Measurements from ENCODE around the gene TMEM9.

TMEM9 gene

GRCh38 chr1:201145132-201145531 is 9.1 kb downstream of the TMEM9 start:
- DNase-seq (ENCODE audit: low read depth): no peak

GRCh38 chr1:201144701-201145100 is 9.6 kb downstream of the TMEM9 start:
- DNase-seq (ENCODE audit: low read depth): no peak

- DNase-seq (ENCODE audit: low read depth): no peak
These were observed 10.3 kb downstream of the TMEM9 start for GRCh38 chr1:201143726-201144635.

- DNase-seq (ENCODE audit: low read depth): no peak
These were observed 11.2 kb downstream of the TMEM9 start for GRCh38 chr1:201142849-201143725.

- DNase-seq (ENCODE audit: low read depth): no peak
These were observed 12.0 kb downstream of the TMEM9 start for GRCh38 chr1:201142011-201142848.

GRCh38 chr1:201141418-201141817 is 12.9 kb downstream of the TMEM9 start:
- DNase-seq (ENCODE audit: low read depth): no peak

- DNase-seq (ENCODE audit: low read depth): no peak
These were observed 13.4 kb downstream of the TMEM9 start for GRCh38 chr1:201140941-201141260.

GRCh38 chr1:201140235-201140940 is 13.9 kb downstream of the TMEM9 start:
- no peak for DNase-seq (ENCODE audit: low read depth)

- DNase-seq (ENCODE audit: low read depth): no peak
These were observed 14.5 kb downstream of the TMEM9 start for GRCh38 chr1:201139756-201140155.

- DNase-seq (ENCODE audit: low read depth): no peak
These were observed 15.0 kb downstream of the TMEM9 start for GRCh38 chr1:201139306-201139705.

GRCh38 chr1:201138311-201138840 is 15.9 kb downstream of the TMEM9 start:
- no peak for DNase-seq (ENCODE audit: low read depth)

- DNase-seq (ENCODE audit: low read depth): no peak
These were observed 16.5 kb downstream of the TMEM9 start for GRCh38 chr1:201137579-201138310.

- DNase-seq (ENCODE audit: low read depth): no peak
These were observed 17.3 kb downstream of the TMEM9 start for GRCh38 chr1:201137024-201137392.

GRCh38 chr1:201136355-201137023 is 17.8 kb downstream of the TMEM9 start:
- no peak for DNase-seq (ENCODE audit: low read depth)

GRCh38 chr1:201134405-201134804 is 19.9 kb downstream of the TMEM9 start:
- no peak for DNase-seq (ENCODE audit: low read depth)

- DNase-seq (ENCODE audit: low read depth): no peak
These were observed 22.9 kb downstream of the TMEM9 start for GRCh38 chr1:201131398-201131797.

GRCh38 chr1:201128962-201129361 is 25.3 kb downstream of the TMEM9 start:
- no peak for DNase-seq (ENCODE audit: low read depth)

GRCh38 chr1:201128476-201128875 is 25.8 kb downstream of the TMEM9 start:
- no peak for DNase-seq (ENCODE audit: low read depth)

GRCh38 chr1:201127755-201128455 is 26.4 kb downstream of the TMEM9 start:
- DNase-seq (ENCODE audit: low read depth): no peak

Measured in activated gamma-delta T cell treated with anti-CD3 and anti-CD28 coated beads, Interleukin-2, amount 50 U/mL, for 16 hours (primary cell).